Glutamatergic neuron (in vitro differentiated cells): Measurements from ENCODE around the gene RGS19. TPM values are rescaled to one million over a fixed set of nuclear protein-coding genes. Genes with fewer than 3 reads are reported as not detected.
A peak's percentile ranks its signal among the peaks of the same experiment; 100 is the strongest.
"Not testable (repeated sequence)": the region's sequence is repeated elsewhere in the genome, so short reads cannot be mapped to it uniquely, and the experiment has no call there.

ENCODE experiments used
- DNase-seq: peaks from one replicate; pipeline ENCODE4 v3.0.0; 2022
- H3K27ac Mint-ChIP-seq: one replicate; pipeline ENCODE4 v1.8.0; 2020; ENCODE audit warnings: mild to moderate bottlenecking, mixed read lengths, inconsistent platforms; ENCODE audit not compliant: unreplicated experiment
- H3K27me3 Mint-ChIP-seq: one replicate; pipeline ENCODE4 v1.8.0; 2020; ENCODE audit warnings: mild to moderate bottlenecking, moderate library complexity, mixed read lengths, inconsistent platforms; ENCODE audit not compliant: unreplicated experiment
- H3K36me3 Mint-ChIP-seq: one replicate; pipeline ENCODE4 v1.8.0; 2020; ENCODE audit warnings: mild to moderate bottlenecking, mixed read lengths, inconsistent platforms; ENCODE audit not compliant: unreplicated experiment
- H3K4me1 Mint-ChIP-seq: one replicate; pipeline ENCODE4 v1.8.0; 2020; ENCODE audit warnings: mild to moderate bottlenecking, low read depth, mixed read lengths, inconsistent platforms; ENCODE audit not compliant: unreplicated experiment
- H3K4me3 Mint-ChIP-seq: one replicate; pipeline ENCODE4 v1.8.0; 2020; ENCODE audit warnings: mild to moderate bottlenecking, mixed read lengths, inconsistent platforms; ENCODE audit not compliant: unreplicated experiment
- H3K9me3 Mint-ChIP-seq: one replicate; pipeline ENCODE4 v1.8.0; 2020; ENCODE audit warnings: mild to moderate bottlenecking, moderate library complexity, mixed read lengths, inconsistent platforms; ENCODE audit not compliant: unreplicated experiment
- CTCF ChIP-seq: fragments of 200-600 bp; sonication (generic); IDR thresholded peaks from one replicate; pipeline ENCODE4 v1.5.0; 2021; ENCODE audit not compliant: partially characterized antibody, unreplicated experiment
- long read RNA-seq: library from polyadenylated mRNA; unstranded; transcript quantifications from one replicate; pipeline ENCODE4 v2.0.0, GENCODE V29; 2020; ENCODE audit not compliant: unreplicated experiment
- total RNA-seq: library from RNA; stranded (reverse); fragmentation: NEBNext Ultra II Directional; extraction: Animal tissue kit (Norgen Biotek cat#: 25700); gene quantifications from one replicate; pipeline ENCODE4 v1.2.1, GENCODE V29; 2021; ENCODE audit not compliant: unreplicated experiment

RGS19 gene
- total RNA-seq, result 4.4 TPM
- long read RNA-seq, partial matches to known transcripts, result 0 of 6 reads
- long read RNA-seq, other reads (novel, unspliced or antisense), result 4 of 6 reads

GRCh38 chr20:64079273-64080012, at the start of gene RGS19:
Gene RGS19 (minus strand): TSS chr20:64079518. CDS start chr20:64076886, 2,632 bp downstream.
- H3K27ac Mint-ChIP-seq, result no peak within 1 kb of the TSS
- no peaks in the 10 kb centered on the region for H3K36me3 Mint-ChIP-seq
- peak within 1 kb of the TSS; percentile 78 for H3K4me3 Mint-ChIP-seq

GRCh38 chr20:64123517-64123916, 44.2 kb upstream of the RGS19 start:
- not testable (repeated sequence) for H3K27ac Mint-ChIP-seq, DNase-seq, H3K27me3 Mint-ChIP-seq, H3K9me3 Mint-ChIP-seq, H3K4me1 Mint-ChIP-seq, H3K4me3 Mint-ChIP-seq, H3K36me3 Mint-ChIP-seq

More at GRCh38 chr20:64079273-64080012, at the start of gene RGS19:
- Mint-ChIP-seq H3K9me3 (peaks cover 9% of the 10 kb centered on the region), H3K4me1 (peaks cover 9% of the 10 kb centered on the region), H3K27me3 (peaks cover 20% of the 10 kb centered on the region)
- peak; percentile 55 for DNase-seq
- TF ChIP-seq CTCF, result no peak

- H3K9me3 Mint-ChIP-seq, H3K27me3 Mint-ChIP-seq, H3K4me1 Mint-ChIP-seq, H3K27ac Mint-ChIP-seq, H3K4me3 Mint-ChIP-seq, DNase-seq, H3K36me3 Mint-ChIP-seq: not testable (repeated sequence)
Observed at GRCh38 chr20:64122927-64123326, 43.6 kb upstream of the RGS19 start.

GRCh38 chr20:64121586-64121985, 42.3 kb upstream of the RGS19 start:
- DNase-seq, result no peak
- no peak overlapping the region for H3K4me3 Mint-ChIP-seq
- no peak overlapping the region for H3K27ac Mint-ChIP-seq
- H3K36me3 Mint-ChIP-seq, result no peaks in the 10 kb centered on the region
- H3K27me3 Mint-ChIP-seq, result peaks cover 2% of the 10 kb centered on the region
- TF ChIP-seq CTCF, result no peak
- no peaks in the 10 kb centered on the region for H3K4me1 Mint-ChIP-seq
- H3K9me3 Mint-ChIP-seq, result no peaks in the 10 kb centered on the region

- Mint-ChIP-seq H3K27me3 (peaks cover 2% of the 10 kb centered on the region), H3K36me3 (no peaks in the 10 kb centered on the region), H3K4me3 (no peak overlapping the region), H3K9me3 (no peaks in the 10 kb centered on the region), H3K4me1 (no peaks in the 10 kb centered on the region), H3K27ac (no peak overlapping the region)
- TF ChIP-seq CTCF, result no peak
- peak; percentile 10 for DNase-seq
Observed at GRCh38 chr20:64119681-64120341, 40.5 kb upstream of the RGS19 start.

GRCh38 chr20:64119301-64119680, 40.0 kb upstream of the RGS19 start:
- no peak for TF ChIP-seq CTCF
- DNase-seq, result peak; percentile 12

GRCh38 chr20:64117432-64117777, 38.1 kb upstream of the RGS19 start:
- not testable (repeated sequence) for H3K27me3 Mint-ChIP-seq, H3K36me3 Mint-ChIP-seq, H3K4me1 Mint-ChIP-seq, H3K9me3 Mint-ChIP-seq, H3K4me3 Mint-ChIP-seq, DNase-seq, H3K27ac Mint-ChIP-seq

More at GRCh38 chr20:64119301-64119680, 40.0 kb upstream of the RGS19 start:
- Mint-ChIP-seq H3K36me3 (no peaks in the 10 kb centered on the region), H3K4me1 (no peaks in the 10 kb centered on the region), H3K4me3 (no peak overlapping the region), H3K9me3 (no peaks in the 10 kb centered on the region), H3K27me3 (peaks cover 2% of the 10 kb centered on the region), H3K27ac (no peak overlapping the region)
